Naive B cell (primary cell): ENCODE data around the gene KIAA1586. TPM values are rescaled to one million over a fixed set of nuclear protein-coding genes. Genes with fewer than 3 reads are reported as not detected.
"Not testable (repeated sequence)": the region's sequence is repeated elsewhere in the genome, so short reads cannot be mapped to it uniquely, and the experiment has no call there.

Source experiments
- ATAC-seq, 2 donors: fragments of 150-1000 bp; cut with Tn5 transposase; 2 replicates each; pipeline ENCODE4 v1.10.0; 2021; ENCODE audit warnings: low read depth in 2 of 2, mild to moderate bottlenecking in 2 of 2, moderate library complexity in 2 of 2
- DNase-seq: peaks from one replicate; pipeline ENCODE4 v3.0.0; 2022
- H3K27ac Mint-ChIP-seq, 6 donors: one replicate each; pipeline ENCODE4 v1.8.0; 2020 to 2022; ENCODE audit warnings: mild to moderate bottlenecking in 6 of 6, mixed read lengths in 6 of 6, moderate library complexity in 5 of 6, inconsistent platforms in 2 of 6
- H3K27me3 Mint-ChIP-seq, 3 donors: one replicate each; pipeline ENCODE4 v1.8.0; 2021 to 2022; ENCODE audit warnings: mixed read lengths in 3 of 3, mild to moderate bottlenecking in 1 of 3
- H3K36me3 Mint-ChIP-seq, 2 donors: one replicate each; pipeline ENCODE4 v1.8.0; 2020 to 2022; ENCODE audit warnings: mixed read lengths in 2 of 2, inconsistent platforms in 1 of 2, mild to moderate bottlenecking in 1 of 2
- H3K4me1 Mint-ChIP-seq, 3 donors: one replicate each; pipeline ENCODE4 v1.8.0; 2020 to 2022; ENCODE audit warnings: mixed read lengths in 3 of 3, inconsistent platforms in 1 of 3, mild to moderate bottlenecking in 1 of 3, moderate library complexity in 1 of 3
- H3K4me3 Mint-ChIP-seq, 8 donors: one replicate each; pipeline ENCODE4 v1.8.0; 2020 to 2022; ENCODE audit warnings: mild to moderate bottlenecking in 8 of 8, mixed read lengths in 8 of 8, moderate library complexity in 8 of 8, inconsistent platforms in 2 of 8
- H3K9me3 Mint-ChIP-seq, 7 donors: one replicate each; pipeline ENCODE4 v1.8.0; 2020 to 2022; ENCODE audit warnings: mixed read lengths in 7 of 7, mild to moderate bottlenecking in 5 of 7, inconsistent platforms in 2 of 7, moderate library complexity in 1 of 7
- polyA plus RNA-seq, 6 donors: library from polyadenylated mRNA; unstranded; fragments of 300-500 nt; fragmentation: Illumina TruSeq; gene quantifications; one replicate each; pipeline ENCODE4 v1.2.3, GENCODE V29; 2021; ENCODE audit warnings: low read depth in 6 of 6

KIAA1586 gene
- polyA plus RNA-seq, 6 donors from 2014 or later = 5.7 to 8.2 (median 6.2) TPM

- H3K4me1 Mint-ChIP-seq = peaks cover 16 to 34% (median 28%) of the 10 kb centered on the region in 3 donors
- H3K27me3 Mint-ChIP-seq = not testable (repeated sequence)
These were observed 44.1 kb downstream of the KIAA1586 start for GRCh38 chr6:57090458-57091067.

GRCh38 chr6:57091375-57091774 is 44.9 kb downstream of the KIAA1586 start:
- ATAC-seq, DNase-seq, H3K36me3 Mint-ChIP-seq, H3K9me3 Mint-ChIP-seq, H3K27me3 Mint-ChIP-seq: not testable (repeated sequence)
- Mint-ChIP-seq H3K4me3 (peak overlapping the region in 6 of 8 donors; percentile 38 to 73 (median 46)), H3K27ac (peak overlapping the region in 3 of 6 donors; percentile 30 to 86 (median 70)), H3K4me1 (peaks cover 16 to 37% (median 32%) of the 10 kb centered on the region in 3 donors)

More at GRCh38 chr6:57090458-57091067, 44.1 kb downstream of the KIAA1586 start:
- H3K4me3 Mint-ChIP-seq = peak overlapping the region in 5 of 8 donors; percentile 70 to 97 (median 93)
- DNase-seq, H3K36me3 Mint-ChIP-seq, H3K9me3 Mint-ChIP-seq: not testable (repeated sequence)
- H3K27ac Mint-ChIP-seq = peak overlapping the region in 2 of 6 donors; percentile 74 to 97
- peak; percentile 11 to 21 for ATAC-seq

DNA sequence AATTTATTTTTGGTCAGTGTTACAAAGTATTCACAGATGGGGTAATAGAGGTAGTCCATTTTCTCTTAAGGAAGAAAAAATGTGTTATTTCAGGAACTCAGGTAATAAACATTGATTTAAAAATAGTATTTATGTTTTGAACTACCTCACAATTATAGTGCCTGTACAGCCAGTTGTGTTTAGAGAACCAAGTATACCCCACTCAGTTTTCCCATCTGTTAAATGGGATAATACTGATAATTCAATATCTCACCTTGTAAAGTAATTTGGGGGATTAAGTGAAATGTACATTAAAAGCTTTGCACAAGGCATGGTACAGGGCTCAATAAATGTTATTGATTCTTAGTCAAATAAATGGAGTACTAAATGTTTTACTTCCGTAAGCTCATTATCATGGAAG is 48.2 kb downstream of the KIAA1586 start:
- no peak for ATAC-seq
- DNase-seq = no peak
- Mint-ChIP-seq H3K9me3 (no peaks in the 10 kb centered on the region), H3K27me3 (no peaks in the 10 kb centered on the region), H3K27ac (peak overlapping the region in 1 of 6 donors; percentile 53), H3K36me3 (peaks cover 8% of the 10 kb centered on the region in 2 donors), H3K4me3 (no peak overlapping the region), H3K4me1 (peaks cover 26 to 52% (median 39%) of the 10 kb centered on the region in 3 donors)

- Mint-ChIP-seq H3K4me1 (peaks cover 25 to 37% (median 28%) of the 10 kb centered on the region in 3 donors), H3K4me3 (peak overlapping the region in 1 of 8 donors; percentile 4), H3K36me3 (peaks cover 26 to 29% of the 10 kb centered on the region in 2 donors), H3K9me3 (no peaks in the 10 kb centered on the region), H3K27me3 (no peaks in the 10 kb centered on the region), H3K27ac (no peak overlapping the region)
- no peak for DNase-seq
- no peak for ATAC-seq
These were observed 51.1 kb downstream of the KIAA1586 start for GRCh38 chr6:57097596-57097995.

- Mint-ChIP-seq H3K36me3 (peaks cover 28 to 34% of the 10 kb centered on the region in 2 donors), H3K27me3 (no peaks in the 10 kb centered on the region), H3K9me3 (no peaks in the 10 kb centered on the region), H3K4me1 (peaks cover 20 to 35% (median 30%) of the 10 kb centered on the region in 3 donors), H3K27ac (no peak overlapping the region), H3K4me3 (no peak overlapping the region)
- DNase-seq (no peak), ATAC-seq (no peak)
These were observed 56.5 kb downstream of the KIAA1586 start for GRCh38 chr6:57102976-57103375.

- Mint-ChIP-seq H3K36me3 (peaks cover 21 to 30% of the 10 kb centered on the region in 2 donors), H3K9me3 (no peaks in the 10 kb centered on the region), H3K4me1 (peaks cover 31 to 36% (median 34%) of the 10 kb centered on the region in 3 donors), H3K4me3 (no peak overlapping the region), H3K27me3 (no peaks in the 10 kb centered on the region), H3K27ac (peak overlapping the region in 1 of 6 donors; percentile 24)
- ATAC-seq (no peak), DNase-seq (no peak)
These were observed 57.8 kb downstream of the KIAA1586 start for GRCh38 chr6:57104336-57104735.

Other genes starting within 250 kb of the KIAA1586 start
- not detected for gene BEND6, start 91.6 kb upstream of the KIAA1586 start, polyA plus RNA-seq
- gene ZNF451, start 43.5 kb downstream of the KIAA1586 start, polyA plus RNA-seq = 10 to 100 TPM; 32.2 to 40.4 (median 38.2) TPM
- gene BAG2, start 125.6 kb downstream of the KIAA1586 start, polyA plus RNA-seq = 1 to 10 TPM; 1.9 to 4.4 (median 2.4) TPM
- gene RAB23, start 175.6 kb downstream of the KIAA1586 start, polyA plus RNA-seq = under 1 TPM in 5 of 6 donors, not detected in 1; 0.26 to 0.79 (median 0.44) TPM